ENCODE measurements around the gene GATC.
"Not testable (repeated sequence)": the region's sequence is repeated elsewhere in the genome, so short reads cannot be mapped to it uniquely, and the experiment has no call there.

GATC gene

DNA sequence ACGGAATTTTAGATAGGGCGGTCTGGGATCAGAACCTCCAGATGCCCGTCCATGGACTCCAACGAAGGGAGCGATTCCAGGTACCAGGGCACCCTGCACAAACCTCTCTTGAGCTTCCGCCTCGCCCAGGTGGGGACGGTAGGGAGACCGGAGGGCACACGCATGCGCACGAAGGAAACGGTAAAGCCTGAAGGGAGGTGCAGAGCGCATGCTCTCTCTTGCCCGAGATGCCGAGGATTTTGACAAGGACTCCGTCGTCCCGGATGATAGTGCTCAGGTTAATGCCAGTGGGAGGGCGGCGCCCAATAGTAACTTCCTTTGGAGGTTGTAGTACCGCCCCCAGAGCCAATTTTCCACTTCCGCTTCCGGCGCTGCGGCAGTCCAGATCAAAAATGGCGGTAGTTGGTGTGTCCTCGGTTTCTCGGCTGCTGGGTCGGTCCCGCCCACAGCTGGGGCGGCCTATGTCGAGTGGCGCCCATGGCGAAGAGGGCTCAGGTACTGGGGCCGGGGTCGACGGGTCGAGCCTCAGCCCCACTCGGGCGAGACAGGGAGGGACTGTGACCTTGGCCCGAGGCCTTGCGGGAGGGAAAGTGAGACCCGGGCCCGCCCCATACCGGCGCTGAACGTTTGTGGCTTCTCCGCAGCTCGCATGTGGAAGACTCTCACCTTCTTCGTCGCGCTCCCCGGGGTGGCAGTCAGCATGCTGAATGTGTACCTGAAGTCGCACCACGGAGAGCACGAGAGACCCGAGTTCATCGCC is 8.3 kb upstream of the GATC start, which contains the start of gene COX6A1:
Gene COX6A1 (plus strand): TSS at position 379 of the 760 bp plus-strand sequence. CDS start 14 bp downstream, at position 393.
- DNase-seq (ENCODE audit: low read depth) = peak; percentile 98

- no peak for DNase-seq (ENCODE audit: low read depth)
These were observed 7.6 kb upstream of the GATC start for GRCh38 chr12:120438495-120439198.

DNA sequence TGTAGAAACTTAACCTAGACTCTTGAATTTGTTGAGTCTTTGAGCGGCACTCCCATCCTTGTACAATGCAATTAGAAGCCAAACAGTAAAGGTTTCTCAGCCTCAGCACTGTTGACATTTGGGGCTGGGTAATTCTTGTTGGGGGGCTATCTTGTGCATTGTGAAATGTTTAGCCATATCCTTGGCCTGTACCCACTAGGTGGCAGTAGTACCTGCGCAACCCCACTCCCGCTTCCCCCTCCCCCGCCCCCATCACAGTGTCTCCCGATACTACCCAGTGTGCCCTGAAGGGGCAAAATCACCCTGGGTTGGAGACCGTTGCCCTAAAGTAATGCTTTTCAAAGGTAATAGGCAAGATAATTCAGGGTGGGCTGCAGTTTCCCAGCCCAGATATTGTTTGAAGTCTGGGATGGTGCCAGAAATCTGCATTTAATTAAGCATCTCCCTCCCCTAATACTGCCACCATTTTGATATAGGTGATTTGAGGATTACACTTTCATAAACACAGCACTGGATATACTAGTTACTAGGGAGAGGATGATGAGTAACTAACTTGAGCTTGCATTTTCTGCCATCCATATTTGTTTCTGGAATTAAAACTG is 6.5 kb upstream of the GATC start:
- DNase-seq (ENCODE audit: low read depth) = peak; percentile 59

DNA sequence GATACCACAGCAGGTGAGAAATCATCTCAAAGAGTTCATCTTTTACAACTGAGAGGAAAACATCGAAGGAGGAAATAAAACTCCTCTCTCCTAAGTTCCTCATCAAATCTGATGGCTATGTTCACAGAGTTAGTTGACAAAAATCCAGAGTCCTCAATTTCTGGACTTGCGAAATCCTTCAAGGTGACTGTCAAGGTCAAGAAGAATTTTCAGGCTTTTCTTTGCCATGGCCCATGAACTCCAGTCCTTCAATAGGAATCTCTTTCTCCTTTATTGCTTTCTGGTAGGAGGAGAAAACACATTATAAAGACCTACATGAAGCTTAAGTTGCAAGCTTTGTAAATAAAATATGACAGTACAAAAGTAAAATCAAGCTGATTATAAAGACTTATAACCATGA is 1.6 kb upstream of the GATC start:
- DNase-seq (ENCODE audit: low read depth) = no peak

- not testable (repeated sequence) for DNase-seq (ENCODE audit: low read depth)
These were observed 567 bp downstream of the GATC start for GRCh38 chr12:120446844-120447178.

GRCh38 chr12:120447992-120448391 is 1.7 kb downstream of the GATC start:
- DNase-seq (ENCODE audit: low read depth) = no peak

DNA sequence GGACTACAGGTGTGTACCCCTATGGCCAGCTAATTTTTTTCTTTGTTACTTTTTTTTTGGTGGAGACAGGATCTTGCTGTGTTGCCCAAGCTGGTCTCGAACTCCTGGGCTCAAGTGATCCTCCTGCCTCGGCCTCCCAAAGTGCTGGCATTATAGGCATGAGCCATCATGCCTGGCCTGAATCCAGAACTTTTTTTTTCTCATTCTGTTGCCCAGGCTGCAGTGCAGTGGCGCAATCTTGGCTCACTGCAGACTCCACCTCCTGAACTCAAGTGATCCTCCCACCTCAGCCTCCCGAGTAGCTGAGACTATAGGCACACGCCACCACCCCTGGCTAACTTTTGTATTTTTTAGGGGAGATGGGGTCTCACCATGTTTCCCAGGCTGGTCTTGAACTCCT is 6.3 kb downstream of the GATC start:
- not testable (repeated sequence) for DNase-seq (ENCODE audit: low read depth)

- DNase-seq (ENCODE audit: low read depth) = no peak
These were observed 7.0 kb downstream of the GATC start for GRCh38 chr12:120453060-120453750.

DNA sequence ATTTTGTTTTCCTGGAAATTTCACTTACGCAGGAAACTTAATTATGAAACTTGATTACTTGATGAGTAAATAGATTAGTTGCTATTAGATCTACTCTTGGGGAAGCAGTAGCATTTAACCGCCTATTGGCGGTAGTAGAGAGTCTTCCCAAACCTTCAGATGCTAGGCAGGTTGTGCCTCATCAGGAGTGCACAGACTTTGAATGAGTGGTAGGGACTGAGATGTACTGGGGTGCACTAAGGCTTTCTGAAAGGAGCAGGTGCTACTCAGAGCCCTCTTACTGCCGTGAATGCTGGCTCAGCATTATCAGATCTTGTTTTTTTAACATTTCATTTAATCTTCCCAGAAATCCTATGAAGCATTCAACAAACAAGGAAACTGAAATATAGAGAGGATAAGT is 7.7 kb downstream of the GATC start:
- peak; percentile 31 for DNase-seq (ENCODE audit: low read depth)

- DNase-seq (ENCODE audit: low read depth) = no peak
These were observed 9.1 kb downstream of the GATC start for GRCh38 chr12:120455302-120455701.

DNA sequence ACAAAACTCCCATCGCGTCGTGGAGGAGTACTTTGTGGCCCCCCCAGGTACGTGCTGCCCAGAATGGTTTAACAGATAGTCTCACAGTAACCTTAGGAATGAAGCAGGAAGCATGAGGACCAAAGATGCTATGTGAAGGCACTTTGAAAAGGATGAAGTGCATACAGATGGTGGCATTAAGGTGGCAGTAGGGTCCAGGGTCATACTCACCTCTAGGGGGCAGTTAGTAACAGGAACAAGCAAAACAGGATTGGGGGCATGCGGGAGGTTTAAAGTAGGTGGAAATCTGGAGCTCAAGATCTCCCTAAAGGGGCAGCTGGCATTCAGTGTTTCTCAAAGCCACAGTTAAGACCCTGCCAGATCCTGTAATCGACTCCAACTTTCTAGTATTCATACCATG is 10.9 kb downstream of the GATC start:
- no peak for DNase-seq (ENCODE audit: low read depth)

DNA sequence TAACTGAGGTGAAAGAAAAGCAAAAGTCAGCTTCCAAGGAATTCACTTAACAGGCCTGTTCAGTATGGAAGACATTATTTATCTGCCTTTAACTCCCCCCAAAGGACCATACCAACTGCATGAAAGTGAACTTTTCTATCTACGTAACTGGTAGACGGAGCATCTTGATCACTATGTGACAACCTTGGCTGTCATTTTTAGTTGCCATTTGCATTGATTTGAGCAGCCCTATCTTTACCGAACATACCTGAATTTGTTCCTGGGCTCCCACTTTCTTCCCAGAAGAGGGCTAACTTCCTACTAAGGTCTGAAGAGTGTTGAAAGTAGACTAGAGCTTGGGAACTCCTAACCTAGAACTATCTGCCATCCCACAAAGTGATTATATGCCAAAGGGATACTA is 13.9 kb downstream of the GATC start:
- DNase-seq (ENCODE audit: low read depth) = no peak

DNA sequence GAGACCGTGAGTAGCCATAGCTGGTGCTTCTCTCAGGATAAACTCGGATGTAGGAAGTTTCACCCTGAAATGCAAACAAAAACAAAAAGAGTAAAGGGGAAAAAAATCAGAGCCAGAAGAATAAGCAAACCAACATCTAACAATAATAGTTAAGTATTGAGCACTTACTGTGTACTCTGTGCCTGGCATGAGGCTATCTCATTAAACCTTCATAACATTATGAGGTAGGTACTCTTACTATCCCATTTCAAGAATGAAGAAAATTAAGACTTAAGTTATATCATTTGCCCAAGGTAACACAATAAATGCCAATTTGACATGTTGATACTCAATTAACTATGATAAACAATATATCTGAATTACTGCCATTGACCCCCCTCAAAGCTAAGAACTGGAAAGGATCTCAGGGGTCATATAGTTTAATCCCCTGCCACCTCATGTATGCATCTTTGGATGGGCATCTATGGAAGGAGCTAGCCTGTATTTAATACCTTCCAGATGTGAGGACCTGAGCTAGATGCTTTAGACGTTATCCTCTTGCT is 15.9 kb downstream of the GATC start:
- DNase-seq (ENCODE audit: low read depth) = no peak

- DNase-seq (ENCODE audit: low read depth) = no peak
These were observed 17.5 kb downstream of the GATC start for GRCh38 chr12:120463712-120464111.

GRCh38 chr12:120465756-120466155 is 19.5 kb downstream of the GATC start:
- no peak for DNase-seq (ENCODE audit: low read depth)

DNA sequence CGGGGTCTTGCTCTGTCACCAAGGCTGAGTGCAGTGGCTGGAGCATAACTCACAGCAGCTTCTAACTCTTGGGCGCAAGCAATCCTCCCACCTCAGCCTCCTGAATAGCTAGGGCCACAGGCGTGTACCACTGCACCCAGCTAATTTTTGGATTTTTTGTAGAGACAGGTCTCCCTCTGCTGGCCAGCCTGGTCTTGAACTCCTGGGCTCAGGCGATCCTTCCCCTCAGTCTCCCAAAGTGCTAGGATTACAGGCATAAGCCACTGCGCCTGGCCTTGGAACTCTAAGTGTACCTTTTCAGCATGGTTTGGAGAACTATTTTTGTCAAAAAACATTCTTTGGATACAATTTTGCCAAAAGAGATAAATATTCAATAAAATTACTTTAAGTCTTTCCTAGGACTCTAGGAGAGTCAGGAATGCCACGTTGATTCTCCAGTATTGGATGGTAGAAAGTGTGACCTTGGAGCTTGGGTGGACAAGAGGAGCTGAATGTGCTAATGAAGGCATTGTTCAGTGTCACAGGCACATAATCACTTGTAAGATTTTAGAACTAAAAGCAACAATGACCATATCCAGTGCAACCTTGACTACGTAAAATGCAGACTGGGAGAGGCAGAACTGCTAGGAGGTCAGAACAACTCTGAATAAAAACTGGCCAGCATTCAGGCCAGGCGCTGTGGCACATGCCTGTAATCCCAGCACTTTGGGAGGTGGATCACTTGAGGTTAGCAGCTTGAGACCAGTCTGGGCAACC is 20.5 kb downstream of the GATC start:
- DNase-seq (ENCODE audit: low read depth) = peak; percentile 42

DNA sequence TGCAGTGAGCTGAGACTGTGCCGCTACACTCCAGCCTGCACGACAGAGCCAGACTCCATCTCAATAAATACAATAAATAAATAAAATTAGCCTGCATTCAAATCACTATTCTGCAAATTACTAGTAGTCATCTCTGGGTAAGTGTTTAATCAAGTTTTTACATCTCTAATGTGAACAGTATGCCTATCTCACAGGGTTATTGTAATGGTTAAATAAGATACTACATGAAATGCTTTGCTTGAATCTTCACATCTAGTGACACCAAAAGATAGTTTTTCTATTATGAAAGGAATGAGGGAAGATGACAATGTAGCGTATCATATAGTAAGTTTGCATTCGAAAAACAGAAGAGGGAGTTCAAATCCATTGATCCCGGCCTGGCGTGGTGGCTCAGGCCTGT is 21.2 kb downstream of the GATC start:
- DNase-seq (ENCODE audit: low read depth) = no peak

DNA sequence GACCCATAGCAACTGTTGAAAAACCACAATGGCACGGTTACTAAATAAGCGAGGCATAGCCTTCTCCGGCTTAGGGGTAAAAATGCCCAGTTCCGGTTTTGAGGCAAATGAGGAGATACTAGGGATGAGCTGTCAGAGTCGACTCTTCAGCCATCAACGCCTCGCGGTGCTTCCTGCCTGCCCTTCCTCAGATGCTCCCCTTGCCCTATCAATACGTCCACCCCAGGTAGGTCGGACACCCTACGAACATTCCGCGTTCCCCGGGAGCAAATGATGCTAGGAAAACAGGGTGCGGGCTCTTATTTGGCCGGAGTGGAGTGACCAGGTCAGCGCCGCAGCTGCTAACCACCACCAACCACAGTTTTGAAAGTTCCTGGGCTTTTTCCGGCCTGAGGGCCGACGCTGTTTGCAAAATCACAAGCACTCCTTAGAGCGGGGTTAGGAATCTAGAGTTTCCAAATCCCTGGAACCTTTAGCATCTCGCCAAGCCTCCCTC is 22.1 kb downstream of the GATC start:
- DNase-seq (ENCODE audit: low read depth) = peak; percentile 77

DNA sequence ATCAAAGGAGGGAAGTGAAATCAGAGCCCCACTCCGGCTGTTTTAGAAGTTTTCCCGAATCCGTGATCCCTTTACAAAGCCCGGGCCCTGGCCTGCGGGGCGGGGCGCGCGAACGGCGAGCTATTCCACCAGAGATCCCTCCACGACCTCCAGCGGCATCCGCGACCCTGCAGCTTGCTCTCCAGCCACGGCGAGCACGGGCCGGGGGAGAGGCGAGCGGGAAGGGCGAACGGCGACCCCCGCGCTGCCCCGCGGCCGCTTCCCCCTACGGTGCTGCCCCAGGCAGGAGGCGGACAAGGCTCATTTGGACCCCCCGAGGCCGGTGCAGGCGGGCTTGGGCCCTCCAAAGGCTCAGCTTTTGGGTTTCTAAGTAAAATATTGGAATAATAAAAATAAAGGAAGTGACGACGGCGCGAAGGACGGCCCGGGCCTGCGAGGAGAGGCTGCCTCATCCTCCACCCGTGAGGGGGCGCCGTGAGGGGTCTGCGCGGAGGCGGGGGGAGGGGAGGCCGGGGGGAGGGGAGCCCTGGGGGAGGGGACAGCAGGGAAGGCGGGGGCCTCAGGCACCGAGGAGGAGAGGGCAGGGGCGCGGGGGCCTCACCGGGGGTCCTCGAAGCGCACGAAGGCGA is 22.7 kb downstream of the GATC start:
- DNase-seq (ENCODE audit: low read depth) = no peak

DNA sequence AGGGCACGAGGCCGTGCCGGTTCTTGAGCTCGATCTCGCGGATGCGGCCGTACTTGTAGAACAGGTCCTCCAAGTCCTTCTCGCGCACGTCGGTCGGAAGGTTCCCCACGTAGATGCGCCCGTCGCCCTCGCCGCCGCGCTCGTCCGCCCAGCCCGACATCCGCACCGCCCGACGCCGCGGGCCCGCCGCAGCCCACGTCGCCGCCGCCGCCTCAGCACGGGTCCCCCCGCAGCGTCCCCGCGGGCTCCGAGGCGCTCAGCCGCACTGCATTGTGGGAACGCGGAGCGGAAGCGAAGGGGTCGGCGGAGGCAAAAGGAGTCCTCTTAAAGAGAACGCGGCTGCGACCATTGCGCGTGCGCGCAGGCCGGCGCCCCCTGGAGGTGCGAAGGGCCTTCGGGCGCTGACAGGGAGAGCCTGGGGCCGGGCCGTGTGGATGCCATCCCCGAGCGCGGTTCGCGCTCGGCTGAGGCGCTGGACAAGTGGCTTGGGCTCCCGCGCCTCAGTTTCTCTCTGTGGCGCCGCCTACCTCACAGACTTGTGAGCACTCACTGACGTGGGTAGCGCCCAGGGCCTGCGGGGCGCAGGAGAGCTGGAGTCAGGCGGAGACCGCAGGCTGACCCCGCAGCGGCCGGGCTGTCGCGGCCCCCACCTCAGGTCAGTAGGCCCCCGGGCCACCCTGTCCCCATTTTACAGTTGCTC is 23.4 kb downstream of the GATC start, which contains the start of gene SRSF9:
Gene SRSF9 (minus strand): TSS at position 299 of the 700 bp plus-strand sequence. CDS start 139 bp downstream, at position 160.
- peak; percentile 97 for DNase-seq (ENCODE audit: low read depth)

All from iris pigment epithelial cell (primary cell).